Liver (tissue), 9 donors: ENCODE results near the gene LRRC74B. TPM values are rescaled to one million over a fixed set of nuclear protein-coding genes. Genes with fewer than 3 reads are reported as not detected.

Source experiments
- DNase-seq: peaks from one replicate; pipeline ENCODE4 v3.0.0-alpha.2; 2017; ENCODE audit warnings: low spot score
- H3K27ac ChIP-seq, 2 donors: one replicate each; pipeline ENCODE4 v1.7.0; 2013; ENCODE audit warnings: inconsistent platforms in 2 of 2, low read length in 2 of 2, control low read depth in 1 of 2, low read depth in 1 of 2, mild to moderate bottlenecking in 1 of 2
- H3K27me3 ChIP-seq, 4 donors: one replicate each; pipeline versions ENCODE4 v1.6.1 to v1.7.0; 2013; ENCODE audit warnings: low read length in 3 of 4, inconsistent platforms in 1 of 4, mild to moderate bottlenecking in 1 of 4, moderate library complexity in 1 of 4; ENCODE audit not compliant: control insufficient read depth in 4 of 4, insufficient read depth in 4 of 4
- H3K36me3 ChIP-seq, 4 donors: one replicate each; pipeline versions ENCODE4 v1.6.1 to v1.7.0; 2013; ENCODE audit warnings: low read length in 3 of 4, mild to moderate bottlenecking in 3 of 4, low read depth in 1 of 4, moderate library complexity in 1 of 4; ENCODE audit not compliant: control insufficient read depth in 4 of 4, insufficient read depth in 3 of 4
- H3K4me1 ChIP-seq, 4 donors: one replicate each; pipeline versions ENCODE4 v1.6.1 to v1.7.0; 2013; ENCODE audit warnings: low read length in 3 of 4, mild to moderate bottlenecking in 3 of 4, moderate library complexity in 1 of 4; ENCODE audit not compliant: control insufficient read depth in 4 of 4, insufficient read depth in 4 of 4
- H3K4me3 ChIP-seq, 3 donors: one replicate each; pipeline versions ENCODE4 v1.6.1 to v1.7.0; 2013; ENCODE audit warnings: low read length in 3 of 3, control low read depth in 1 of 3, low read depth in 1 of 3, mild to moderate bottlenecking in 1 of 3
- H3K9ac ChIP-seq, 2 donors: one replicate each; pipeline ENCODE4 v1.7.0; 2013; ENCODE audit warnings: low read length in 2 of 2, mild to moderate bottlenecking in 2 of 2, moderate library complexity in 2 of 2, control low read depth in 1 of 2, low read depth in 1 of 2
- H3K9me3 ChIP-seq, 4 donors: one replicate each; pipeline versions ENCODE4 v1.6.1 to v1.7.0; 2013; ENCODE audit warnings: low read length in 3 of 4; ENCODE audit not compliant: control insufficient read depth in 4 of 4
- EGR1 ChIP-seq, 2 donors: IDR thresholded peaks; 2 replicates each; pipeline ENCODE4 v1.6.1; 2016 to 2018; ENCODE audit warnings: antibody characterized with exemption in 2 of 2, low read depth in 2 of 2
- FOXA1 ChIP-seq: IDR thresholded peaks from 2 replicates; pipeline ENCODE4 v1.6.1; 2016; ENCODE audit warnings: antibody characterized with exemption
- GABPA ChIP-seq, 2 donors: IDR thresholded peaks in 1 of 2; conservative IDR thresholded peaks in 1 of 2; 2 replicates each; pipeline ENCODE4 v1.6.1; 2016; ENCODE audit warnings: antibody characterized with exemption in 2 of 2, mild to moderate bottlenecking in 1 of 2, moderate library complexity in 1 of 2
- HNF4A ChIP-seq, 2 donors: conservative IDR thresholded peaks; 2 replicates each; pipeline ENCODE4 v1.6.1; 2016; ENCODE audit warnings: antibody characterized with exemption in 2 of 2, mild to moderate bottlenecking in 2 of 2
- HNF4G ChIP-seq: IDR thresholded peaks from 2 replicates; pipeline ENCODE4 v1.6.1; 2016; ENCODE audit warnings: antibody characterized with exemption
- JUND ChIP-seq, 2 donors: IDR thresholded peaks; 2 replicates each; pipeline ENCODE4 v1.6.1; 2016; ENCODE audit warnings: antibody characterized with exemption in 2 of 2
- NR2F2 ChIP-seq: IDR thresholded peaks from 2 replicates; pipeline ENCODE4 v1.6.1; 2016; ENCODE audit warnings: antibody characterized with exemption
- RAD21 ChIP-seq, 2 donors: IDR thresholded peaks; 2 replicates each; pipeline ENCODE4 v1.6.1; 2016; ENCODE audit warnings: antibody characterized with exemption in 2 of 2, mild to moderate bottlenecking in 2 of 2
- RXRA ChIP-seq, 2 donors: IDR thresholded peaks; 2 replicates each; pipeline ENCODE4 v1.6.1; 2017 to 2018; ENCODE audit warnings: antibody characterized with exemption in 2 of 2, mild to moderate bottlenecking in 1 of 2
- SP1 ChIP-seq: IDR thresholded peaks from 2 replicates; pipeline ENCODE4 v1.6.1; 2018; ENCODE audit warnings: antibody characterized with exemption, mild to moderate bottlenecking
- YY1 ChIP-seq: IDR thresholded peaks from 2 replicates; pipeline ENCODE4 v1.6.1; 2016; ENCODE audit warnings: antibody characterized with exemption, mild to moderate bottlenecking
- WGBS: extraction: QIAGEN DNeasy Blood & Tissue Kit; methylation state at CpG from one replicate; pipeline ENCODE4 v1.1.7; 2013; 5-methylcytosine and 5-hydroxymethylcytosine counted together
- polyA plus RNA-seq, 2 donors: library from polyadenylated mRNA; stranded (reverse) in 1 of 2; unstranded in 1 of 2; fragments of 200-250 nt in 1 of 2; fragments of >200 nt in 1 of 2; fragmentation: Nextera tagmentation in 1 of 2; extraction: Ambion mirVana in 1 of 2; gene quantifications; one replicate each; pipeline versions ENCODE4 v1.2.1 to v1.2.3, GENCODE V29; 2013 to 2015
- total RNA-seq, 2 donors: library from RNA; depleted of rRNA; stranded (reverse); fragments of >200 nt; gene quantifications; one replicate each; pipeline ENCODE4 v1.2.3, GENCODE V29; 2014
- TF ChIP-seq, protein P1 (sequence below): fragments of 150-350 bp; IDR thresholded peaks from 2 replicates; pipeline ENCODE4 v1.5.1; 2017; ENCODE audit warnings: improper control_type of control experiment, low read depth, low read length; ENCODE audit not compliant: missing input control
- TF ChIP-seq, protein P2 (sequence below): IDR thresholded peaks from 2 replicates; pipeline ENCODE4 v1.6.1; 2016; ENCODE audit warnings: antibody characterized with exemption
- donor health status: healthy.
- donor health status: healthy.
- donor health status: healthy.
- donor health status: healthy.
- donor health status: healthy.

Gene LRRC74B
- total and polyA plus RNA-seq, 4 donors = not detected

DNA sequence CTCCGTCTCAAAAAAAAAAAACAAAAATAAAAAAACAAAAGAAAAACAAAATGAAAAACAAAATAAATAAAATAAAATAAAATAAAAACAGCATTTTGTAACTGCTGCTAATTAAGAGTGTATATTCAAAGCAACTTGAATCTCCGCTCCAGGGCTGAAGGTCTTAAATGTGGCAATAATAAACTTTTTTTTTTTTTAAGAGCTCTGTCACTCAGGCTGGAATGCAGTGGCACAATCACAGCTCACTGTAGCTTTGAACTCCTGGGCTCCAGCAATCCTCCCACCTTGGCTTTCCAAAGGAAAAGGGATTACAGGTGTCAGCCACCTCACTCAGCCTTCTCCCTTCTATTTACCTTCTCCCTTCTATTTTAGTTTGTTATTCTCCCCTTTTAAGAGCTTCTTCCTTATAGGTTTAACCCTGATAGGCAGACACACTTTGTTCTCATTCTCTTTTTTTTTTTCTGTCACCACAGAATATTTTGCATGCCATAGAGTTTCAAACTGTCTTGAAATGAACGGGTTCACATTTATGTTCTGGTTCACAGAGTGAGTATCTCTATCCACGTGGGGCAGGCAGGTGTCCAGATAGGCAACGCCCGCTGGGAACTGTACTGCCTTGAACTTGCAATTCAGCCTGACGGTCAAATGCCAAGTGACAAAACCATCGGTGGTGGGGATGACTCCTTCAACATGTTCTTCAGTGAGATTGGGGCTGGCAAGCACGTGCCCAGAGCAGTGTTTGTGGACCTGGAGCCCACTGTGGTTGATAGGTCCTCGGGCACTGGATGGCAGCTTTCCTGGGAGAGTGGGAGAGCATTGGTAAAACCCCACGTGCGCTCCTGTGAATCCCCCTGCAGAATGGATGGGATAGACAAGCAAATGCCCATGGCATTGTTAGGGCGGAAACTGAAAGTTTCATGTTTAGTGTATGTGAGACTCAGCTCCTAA lies 19.4 kb downstream of the LRRC74B start (continued):
- TF ChIP-seq, protein P1, sequence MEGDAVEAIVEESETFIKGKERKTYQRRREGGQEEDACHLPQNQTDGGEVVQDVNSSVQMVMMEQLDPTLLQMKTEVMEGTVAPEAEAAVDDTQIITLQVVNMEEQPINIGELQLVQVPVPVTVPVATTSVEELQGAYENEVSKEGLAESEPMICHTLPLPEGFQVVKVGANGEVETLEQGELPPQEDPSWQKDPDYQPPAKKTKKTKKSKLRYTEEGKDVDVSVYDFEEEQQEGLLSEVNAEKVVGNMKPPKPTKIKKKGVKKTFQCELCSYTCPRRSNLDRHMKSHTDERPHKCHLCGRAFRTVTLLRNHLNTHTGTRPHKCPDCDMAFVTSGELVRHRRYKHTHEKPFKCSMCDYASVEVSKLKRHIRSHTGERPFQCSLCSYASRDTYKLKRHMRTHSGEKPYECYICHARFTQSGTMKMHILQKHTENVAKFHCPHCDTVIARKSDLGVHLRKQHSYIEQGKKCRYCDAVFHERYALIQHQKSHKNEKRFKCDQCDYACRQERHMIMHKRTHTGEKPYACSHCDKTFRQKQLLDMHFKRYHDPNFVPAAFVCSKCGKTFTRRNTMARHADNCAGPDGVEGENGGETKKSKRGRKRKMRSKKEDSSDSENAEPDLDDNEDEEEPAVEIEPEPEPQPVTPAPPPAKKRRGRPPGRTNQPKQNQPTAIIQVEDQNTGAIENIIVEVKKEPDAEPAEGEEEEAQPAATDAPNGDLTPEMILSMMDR = no peak
- TF ChIP-seq FOXA1 = no peak
- TF ChIP-seq RAD21 (IDR thresholded peaks at IDR 0.05) = no peak
- no peak for TF ChIP-seq RXRA (IDR thresholded peaks at IDR 0.05)
- TF ChIP-seq JUND (IDR thresholded peaks at IDR 0.05) = no peak

DNA sequence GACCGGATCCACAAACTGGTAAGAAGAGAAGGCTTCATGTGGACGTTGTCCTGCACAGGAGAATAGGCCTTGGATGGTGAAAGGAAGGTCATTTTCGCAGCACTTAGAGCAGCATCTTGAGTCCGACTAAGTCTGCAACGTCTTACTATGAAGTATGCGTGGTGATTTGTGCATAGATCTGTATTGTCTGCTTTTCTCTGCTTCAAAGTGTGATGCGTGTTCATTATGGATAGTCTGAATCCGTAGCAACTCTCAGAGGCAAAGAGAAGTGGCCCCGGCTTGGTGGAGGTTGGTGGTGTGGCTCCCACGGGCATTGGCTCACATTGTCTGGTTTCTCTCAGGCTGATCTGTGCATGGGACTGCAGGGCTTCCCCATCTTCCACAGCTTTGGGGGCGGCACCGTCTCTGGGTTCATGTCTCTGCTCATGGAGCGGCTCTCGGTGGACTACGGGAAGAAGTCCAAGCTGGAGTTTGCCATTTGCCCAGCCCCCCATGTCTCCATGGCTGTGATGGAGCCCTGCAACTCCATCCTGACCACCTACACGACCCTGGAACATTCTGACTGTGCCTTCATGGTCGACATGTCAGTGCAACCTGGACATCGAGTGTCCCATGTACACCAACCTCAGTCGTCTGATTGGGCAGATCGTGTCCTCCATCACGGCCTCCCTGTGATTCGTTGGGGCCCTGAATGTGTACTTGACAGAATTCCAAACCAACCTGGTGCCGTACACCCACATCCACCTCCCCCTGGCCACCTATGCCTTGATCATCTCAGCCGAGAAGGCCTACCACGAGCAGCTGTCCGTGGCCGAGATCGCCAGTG lies 21.5 kb downstream of the LRRC74B start:
- H3K9ac ChIP-seq = no peak overlapping the region
- DNase-seq = no peak
- TF ChIP-seq, protein P1 = no peak
- TF ChIP-seq, protein P2, sequence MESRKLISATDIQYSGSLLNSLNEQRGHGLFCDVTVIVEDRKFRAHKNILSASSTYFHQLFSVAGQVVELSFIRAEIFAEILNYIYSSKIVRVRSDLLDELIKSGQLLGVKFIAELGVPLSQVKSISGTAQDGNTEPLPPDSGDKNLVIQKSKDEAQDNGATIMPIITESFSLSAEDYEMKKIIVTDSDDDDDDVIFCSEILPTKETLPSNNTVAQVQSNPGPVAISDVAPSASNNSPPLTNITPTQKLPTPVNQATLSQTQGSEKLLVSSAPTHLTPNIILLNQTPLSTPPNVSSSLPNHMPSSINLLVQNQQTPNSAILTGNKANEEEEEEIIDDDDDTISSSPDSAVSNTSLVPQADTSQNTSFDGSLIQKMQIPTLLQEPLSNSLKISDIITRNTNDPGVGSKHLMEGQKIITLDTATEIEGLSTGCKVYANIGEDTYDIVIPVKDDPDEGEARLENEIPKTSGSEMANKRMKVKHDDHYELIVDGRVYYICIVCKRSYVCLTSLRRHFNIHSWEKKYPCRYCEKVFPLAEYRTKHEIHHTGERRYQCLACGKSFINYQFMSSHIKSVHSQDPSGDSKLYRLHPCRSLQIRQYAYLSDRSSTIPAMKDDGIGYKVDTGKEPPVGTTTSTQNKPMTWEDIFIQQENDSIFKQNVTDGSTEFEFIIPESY = no peak
- TF ChIP-seq EGR1 (IDR thresholded peaks at IDR 0.05; ENCODE audit: low read depth in 2 of 2) (no peak), YY1 (no peak), HNF4A (conservative IDR thresholded peaks at IDR 0.05) (no peak), SP1 (no peak), NR2F2 (no peak), FOXA1 (no peak), JUND (IDR thresholded peaks at IDR 0.05) (no peak), HNF4G (no peak), GABPA (IDR thresholded peaks at IDR 0.05 in 1 of 2, conservative IDR thresholded peaks at IDR 0.05 in 1 of 2) (no peak)
- H3K9me3 ChIP-seq = no peaks in the 10 kb centered on the region
- H3K27ac ChIP-seq = no peak overlapping the region
- no peak overlapping the region for H3K4me3 ChIP-seq
- no peaks in the 10 kb centered on the region for H3K4me1 ChIP-seq
- 93% methylated on average over 28 of the region's 28 CpGs for WGBS
- H3K36me3 ChIP-seq = no peaks in the 10 kb centered on the region
- H3K27me3 ChIP-seq = no peaks in the 10 kb centered on the region
